WTC11 (cell line): ENCODE results near the gene CCM2. TPM values are rescaled to one million over a fixed set of nuclear protein-coding genes. Genes with fewer than 3 reads are reported as not detected.

ENCODE experiments used
- ATAC-seq: fragments of 200-7000 bp; cut with Tn5 transposase; 2 replicates; pipeline ENCODE4 v1.10.0; 2021; ENCODE audit warnings: mild to moderate bottlenecking, moderate library complexity
- CTCF ChIA-PET: fragments of 300-600 bp; sonication (Branson Sonifier 250); formaldehyde crosslinking; loops from one replicate; lab custom pipeline; 2021; ENCODE audit warnings: antibody characterized with exemption; lab: Charles Lee
- POLR2A ChIA-PET: fragments of 350-600 bp; sonication (Branson Sonifier 250); formaldehyde crosslinking; loops from one replicate; lab custom pipeline; 2021; ENCODE audit warnings: antibody characterized with exemption; lab: Charles Lee
- DNase-seq: peaks from one replicate; pipeline ENCODE4 v3.0.0; 2021; ENCODE audit warnings: low spot score
- H3K27ac Mint-ChIP-seq: 2 replicates; pipeline ENCODE4 v1.8.0; 2021; ENCODE audit warnings: mixed read lengths
- H3K27me3 Mint-ChIP-seq: 2 replicates; pipeline ENCODE4 v1.8.0; 2021; ENCODE audit warnings: low read depth, mild to moderate bottlenecking, moderate library complexity, mixed read lengths
- H3K36me3 Mint-ChIP-seq: 2 replicates; pipeline ENCODE4 v1.8.0; 2021; ENCODE audit warnings: mixed read lengths
- H3K4me1 Mint-ChIP-seq: 2 replicates; pipeline ENCODE4 v1.8.0; 2022; ENCODE audit warnings: mixed read lengths
- H3K4me3 Mint-ChIP-seq: 2 replicates; pipeline ENCODE4 v1.8.0; 2021; ENCODE audit warnings: mild to moderate bottlenecking, moderate library complexity, mixed read lengths
- H3K9me3 Mint-ChIP-seq: 2 replicates; pipeline ENCODE4 v1.8.0; 2021; ENCODE audit warnings: mixed read lengths
- CREM ChIP-seq: sonication (generic); formaldehyde crosslinking; IDR thresholded peaks from 2 replicates; pipeline ENCODE4 v1.8.1; 2022; ENCODE audit warnings: mild to moderate bottlenecking, missing genetic modification reagents, moderate library complexity
- EMX1 ChIP-seq: fragments of 250-450 bp; sonication (Bioruptor Pico); IDR thresholded peaks from 2 replicates; pipeline ENCODE4 v1.8.0; 2021; ENCODE audit warnings: mild to moderate bottlenecking
- ESRRA ChIP-seq: sonication (generic); formaldehyde crosslinking; IDR thresholded peaks from 2 replicates; pipeline ENCODE4 v1.8.1; 2022; ENCODE audit warnings: mild to moderate bottlenecking, missing genetic modification reagents, borderline replicate concordance
- FOXK1 ChIP-seq: sonication (generic); formaldehyde crosslinking; IDR thresholded peaks from 2 replicates; pipeline ENCODE4 v1.8.0; 2022; ENCODE audit warnings: mild to moderate bottlenecking, moderate library complexity, missing genetic modification reagents
- GRHL2 ChIP-seq: fragments of 250-450 bp; sonication (Bioruptor Pico); IDR thresholded peaks from 2 replicates; pipeline ENCODE4 v1.8.0; 2022; ENCODE audit warnings: mild to moderate bottlenecking, moderate library complexity; ENCODE audit not compliant: insufficient replicate concordance, severe bottlenecking
- GTF2I ChIP-seq: fragments of 250-450 bp; sonication (Bioruptor Pico); conservative IDR thresholded peaks from 2 replicates; pipeline ENCODE4 v1.4.0; 2021; ENCODE audit warnings: mild to moderate bottlenecking
- MYBL2 ChIP-seq: sonication (generic); formaldehyde crosslinking; IDR thresholded peaks from 2 replicates; pipeline ENCODE4 v1.8.1; 2023; ENCODE audit warnings: mild to moderate bottlenecking, moderate library complexity, missing genetic modification reagents
- NFATC4 ChIP-seq: fragments of 250-450 bp; sonication (Bioruptor Pico); IDR thresholded peaks from 2 replicates; pipeline ENCODE4 v1.9.0; 2021; ENCODE audit warnings: mild to moderate bottlenecking
- NFE2L1 ChIP-seq: sonication (generic); formaldehyde crosslinking; IDR thresholded peaks from 2 replicates; pipeline ENCODE4 v1.8.1; 2023; ENCODE audit warnings: missing genetic modification reagents
- NR3C1 ChIP-seq: sonication (generic); formaldehyde crosslinking; conservative IDR thresholded peaks from 2 replicates; pipeline ENCODE4 v1.8.1; 2023; ENCODE audit warnings: low read depth, mild to moderate bottlenecking, missing genetic modification reagents
- OVOL2 ChIP-seq: fragments of 250-450 bp; sonication (Bioruptor Pico); IDR thresholded peaks from 2 replicates; pipeline ENCODE4 v1.9.0; 2021; ENCODE audit warnings: mild to moderate bottlenecking, borderline replicate concordance
- RORB ChIP-seq: fragments of 250-450 bp; sonication (Bioruptor Pico); IDR thresholded peaks from 2 replicates; pipeline ENCODE4 v1.9.0; 2021; ENCODE audit warnings: mild to moderate bottlenecking
- ZNF138 ChIP-seq: sonication (generic); formaldehyde crosslinking; conservative IDR thresholded peaks from 2 replicates; pipeline ENCODE4 v1.8.1; 2022; ENCODE audit warnings: mild to moderate bottlenecking, moderate library complexity, missing genetic modification reagents
- ZNF219 ChIP-seq: sonication (generic); formaldehyde crosslinking; IDR thresholded peaks from 2 replicates; pipeline ENCODE4 v1.8.0; 2023; ENCODE audit warnings: missing genetic modification reagents, mild to moderate bottlenecking, borderline replicate concordance
- ZNF416 ChIP-seq: fragments of 250-450 bp; sonication (Bioruptor Pico); IDR thresholded peaks from 2 replicates; pipeline ENCODE4 v1.9.0; 2021; ENCODE audit warnings: mild to moderate bottlenecking, inconsistent platforms
- ZNF423 ChIP-seq: fragments of 250-450 bp; sonication (Bioruptor Pico); IDR thresholded peaks from 2 replicates; pipeline ENCODE4 v2.1.2; 2022; ENCODE audit warnings: mild to moderate bottlenecking, moderate library complexity
- ZNF671 ChIP-seq: fragments of 250-450 bp; sonication (Bioruptor Pico); IDR thresholded peaks from 2 replicates; pipeline ENCODE4 v1.8.0; 2021; ENCODE audit warnings: mild to moderate bottlenecking
- total RNA-seq: library from RNA; stranded (reverse); gene quantifications from 3 replicates; pipeline ENCODE4 v1.2.3, GENCODE V29; 2021
- TF ChIP-seq, protein P1 (sequence below): sonication (generic); formaldehyde crosslinking; IDR thresholded peaks from 2 replicates; pipeline ENCODE4 v1.8.1; 2023; ENCODE audit warnings: mild to moderate bottlenecking, moderate library complexity, missing genetic modification reagents
- TF ChIP-seq, protein P2 (sequence below): sonication (generic); formaldehyde crosslinking; IDR thresholded peaks from 2 replicates; pipeline ENCODE4 v1.8.0; 2022; ENCODE audit warnings: mild to moderate bottlenecking, missing genetic modification reagents
- TF ChIP-seq, protein P3 (sequence below): sonication (generic); formaldehyde crosslinking; IDR thresholded peaks from 2 replicates; pipeline ENCODE4 v1.8.1; 2023; ENCODE audit warnings: mild to moderate bottlenecking, missing genetic modification reagents, moderate library complexity
- TF ChIP-seq, protein P4 (sequence below): fragments of 250-450 bp; sonication (Bioruptor Pico); conservative IDR thresholded peaks from 2 replicates; pipeline ENCODE4 v1.9.0; 2021; ENCODE audit warnings: mild to moderate bottlenecking
- TF ChIP-seq, protein P5 (sequence below): fragments of 250-450 bp; sonication (Bioruptor Pico); IDR thresholded peaks from 2 replicates; pipeline ENCODE4 v1.8.0; 2021; ENCODE audit warnings: mild to moderate bottlenecking
- TF ChIP-seq, protein P6 (sequence below): sonication (generic); formaldehyde crosslinking; IDR thresholded peaks from 2 replicates; pipeline ENCODE4 v1.8.1; 2022; ENCODE audit warnings: mild to moderate bottlenecking, moderate library complexity, missing genetic modification reagents

CCM2 gene
- total RNA-seq, 1 experiment from 2014 or later = 32.7 TPM

DNA sequence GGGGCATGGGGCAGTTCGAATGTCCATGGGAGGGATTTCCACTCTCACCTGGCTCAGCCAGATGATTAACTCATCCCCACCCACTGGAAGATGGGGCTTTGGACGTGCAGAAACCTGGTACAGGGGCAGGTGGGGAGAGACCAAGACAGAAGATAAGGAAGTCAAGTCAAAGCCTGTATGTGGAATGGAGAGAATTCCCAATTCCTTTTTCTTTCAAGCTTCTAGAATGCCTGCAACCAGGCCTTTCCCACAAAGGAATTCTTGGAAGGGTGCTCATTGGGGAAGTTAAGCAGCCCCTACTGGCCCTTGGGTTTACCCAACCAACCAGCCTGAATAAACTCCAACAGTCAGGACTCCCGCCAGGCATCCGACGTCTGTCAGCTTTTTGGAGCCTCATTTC lies 39.1 kb downstream of the CCM2 start:
- no peaks in the 10 kb centered on the region for H3K27me3 Mint-ChIP-seq

DNA sequence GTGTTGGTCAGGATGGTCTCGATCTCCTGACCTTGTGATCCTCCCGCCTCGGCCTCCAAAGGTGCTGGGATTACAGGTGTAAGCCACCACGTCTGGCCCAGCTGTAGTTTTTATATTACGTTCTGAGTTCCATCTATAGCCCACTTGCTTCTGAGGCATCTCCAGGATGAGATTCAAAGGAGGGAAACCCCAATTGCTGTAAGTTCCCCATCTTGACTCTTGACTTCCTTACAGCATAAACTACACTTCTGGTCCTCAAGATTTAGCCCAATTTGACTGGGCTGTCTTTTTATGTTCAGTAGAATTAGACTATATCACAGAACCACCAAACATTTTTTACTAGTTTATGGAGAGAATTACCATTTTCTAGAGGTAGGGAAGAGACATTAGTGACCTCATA lies 44.3 kb downstream of the CCM2 start:
- no peaks in the 10 kb centered on the region for H3K27me3 Mint-ChIP-seq

More for the DNA sequence above, 39.1 kb downstream of the CCM2 start:
- ATAC-seq (no peak), DNase-seq (no peak)
- H3K36me3 Mint-ChIP-seq = peaks cover 30% of the 10 kb centered on the region
- no peak for TF ChIP-seq NFE2L1
- TF ChIP-seq, protein P1, sequence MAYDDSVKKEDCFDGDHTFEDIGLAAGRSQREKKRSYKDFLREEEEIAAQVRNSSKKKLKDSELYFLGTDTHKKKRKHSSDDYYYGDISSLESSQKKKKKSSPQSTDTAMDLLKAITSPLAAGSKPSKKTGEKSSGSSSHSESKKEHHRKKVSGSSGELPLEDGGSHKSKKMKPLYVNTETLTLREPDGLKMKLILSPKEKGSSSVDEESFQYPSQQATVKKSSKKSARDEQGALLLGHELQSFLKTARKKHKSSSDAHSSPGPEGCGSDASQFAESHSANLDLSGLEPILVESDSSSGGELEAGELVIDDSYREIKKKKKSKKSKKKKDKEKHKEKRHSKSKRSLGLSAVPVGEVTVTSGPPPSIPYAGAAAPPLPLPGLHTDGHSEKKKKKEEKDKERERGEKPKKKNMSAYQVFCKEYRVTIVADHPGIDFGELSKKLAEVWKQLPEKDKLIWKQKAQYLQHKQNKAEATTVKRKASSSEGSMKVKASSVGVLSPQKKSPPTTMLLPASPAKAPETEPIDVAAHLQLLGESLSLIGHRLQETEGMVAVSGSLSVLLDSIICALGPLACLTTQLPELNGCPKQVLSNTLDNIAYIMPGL (CRISPR knock-in tag) = no peak
- TF ChIP-seq ZNF671 (CRISPR knock-in tag) = no peak
- TF ChIP-seq NR3C1 (CRISPR knock-in tag) = no peak
- TF ChIP-seq, protein P2, sequence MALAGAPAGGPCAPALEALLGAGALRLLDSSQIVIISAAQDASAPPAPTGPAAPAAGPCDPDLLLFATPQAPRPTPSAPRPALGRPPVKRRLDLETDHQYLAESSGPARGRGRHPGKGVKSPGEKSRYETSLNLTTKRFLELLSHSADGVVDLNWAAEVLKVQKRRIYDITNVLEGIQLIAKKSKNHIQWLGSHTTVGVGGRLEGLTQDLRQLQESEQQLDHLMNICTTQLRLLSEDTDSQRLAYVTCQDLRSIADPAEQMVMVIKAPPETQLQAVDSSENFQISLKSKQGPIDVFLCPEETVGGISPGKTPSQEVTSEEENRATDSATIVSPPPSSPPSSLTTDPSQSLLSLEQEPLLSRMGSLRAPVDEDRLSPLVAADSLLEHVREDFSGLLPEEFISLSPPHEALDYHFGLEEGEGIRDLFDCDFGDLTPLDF (CRISPR knock-in tag) = no peak
- TF ChIP-seq ZNF416 (CRISPR knock-in tag) = no peak
- TF ChIP-seq OVOL2 (CRISPR knock-in tag) = no peak
- no peak for TF ChIP-seq ESRRA (CRISPR knock-in tag)
- TF ChIP-seq EMX1 (CRISPR knock-in tag) = no peak
- no peak for TF ChIP-seq GRHL2
- no peak for TF ChIP-seq ZNF423 (CRISPR knock-in tag)
- TF ChIP-seq, protein P3, sequence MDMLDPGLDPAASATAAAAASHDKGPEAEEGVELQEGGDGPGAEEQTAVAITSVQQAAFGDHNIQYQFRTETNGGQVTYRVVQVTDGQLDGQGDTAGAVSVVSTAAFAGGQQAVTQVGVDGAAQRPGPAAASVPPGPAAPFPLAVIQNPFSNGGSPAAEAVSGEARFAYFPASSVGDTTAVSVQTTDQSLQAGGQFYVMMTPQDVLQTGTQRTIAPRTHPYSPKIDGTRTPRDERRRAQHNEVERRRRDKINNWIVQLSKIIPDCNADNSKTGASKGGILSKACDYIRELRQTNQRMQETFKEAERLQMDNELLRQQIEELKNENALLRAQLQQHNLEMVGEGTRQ (CRISPR knock-in tag) = no peak
- TF ChIP-seq, protein P4, sequence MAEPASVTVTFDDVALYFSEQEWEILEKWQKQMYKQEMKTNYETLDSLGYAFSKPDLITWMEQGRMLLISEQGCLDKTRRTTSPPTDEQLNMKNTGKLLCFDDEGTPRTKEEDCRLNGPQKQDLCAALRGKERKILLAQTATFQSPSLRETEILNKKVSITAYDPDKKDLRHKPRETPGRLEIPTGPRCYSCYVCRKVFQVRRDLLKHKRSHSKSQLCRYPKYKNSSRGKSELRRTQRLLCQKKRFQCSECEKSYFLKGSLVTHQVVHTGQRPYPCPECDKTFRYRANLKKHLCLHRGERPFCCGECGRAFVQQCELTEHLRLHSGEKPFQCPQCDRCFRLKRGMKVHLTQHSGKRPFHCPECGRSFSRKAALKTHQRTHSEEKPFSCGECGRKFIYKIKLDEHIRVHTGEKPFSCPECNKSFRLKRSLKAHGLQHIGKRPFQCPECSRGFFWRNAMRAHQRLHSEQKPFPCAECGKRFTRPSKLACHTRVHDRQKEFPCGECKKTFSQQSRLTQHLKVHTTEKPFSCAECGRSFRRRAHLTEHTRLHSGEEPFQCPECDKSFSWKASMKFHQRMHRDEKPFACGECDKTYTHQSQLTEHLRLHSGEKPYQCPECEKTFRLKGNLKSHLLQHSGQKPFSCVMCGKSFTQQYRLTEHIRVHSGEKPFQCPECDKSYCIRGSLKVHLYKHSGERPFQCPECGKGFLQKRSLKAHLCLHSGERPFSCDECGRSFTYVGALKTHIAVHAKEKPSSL = no peak
- no peak for TF ChIP-seq RORB (CRISPR knock-in tag)
- TF ChIP-seq, protein P5, sequence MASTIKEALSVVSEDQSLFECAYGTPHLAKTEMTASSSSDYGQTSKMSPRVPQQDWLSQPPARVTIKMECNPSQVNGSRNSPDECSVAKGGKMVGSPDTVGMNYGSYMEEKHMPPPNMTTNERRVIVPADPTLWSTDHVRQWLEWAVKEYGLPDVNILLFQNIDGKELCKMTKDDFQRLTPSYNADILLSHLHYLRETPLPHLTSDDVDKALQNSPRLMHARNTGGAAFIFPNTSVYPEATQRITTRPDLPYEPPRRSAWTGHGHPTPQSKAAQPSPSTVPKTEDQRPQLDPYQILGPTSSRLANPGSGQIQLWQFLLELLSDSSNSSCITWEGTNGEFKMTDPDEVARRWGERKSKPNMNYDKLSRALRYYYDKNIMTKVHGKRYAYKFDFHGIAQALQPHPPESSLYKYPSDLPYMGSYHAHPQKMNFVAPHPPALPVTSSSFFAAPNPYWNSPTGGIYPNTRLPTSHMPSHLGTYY (CRISPR knock-in tag) = no peak
- TF ChIP-seq ZNF138 (CRISPR knock-in tag) = no peak
- H3K9me3 Mint-ChIP-seq = no peaks in the 10 kb centered on the region
- no peak overlapping the region for H3K4me3 Mint-ChIP-seq
- H3K27ac Mint-ChIP-seq = no peak overlapping the region
- H3K4me1 Mint-ChIP-seq = peaks cover 17% of the 10 kb centered on the region
- ChIA-PET POLR2A (no interaction called here), CTCF (no interaction called here)

More for the DNA sequence above, 44.3 kb downstream of the CCM2 start:
- DNase-seq (no peak), ATAC-seq (no peak)
- no peak for TF ChIP-seq FOXK1
- TF ChIP-seq, protein P6, sequence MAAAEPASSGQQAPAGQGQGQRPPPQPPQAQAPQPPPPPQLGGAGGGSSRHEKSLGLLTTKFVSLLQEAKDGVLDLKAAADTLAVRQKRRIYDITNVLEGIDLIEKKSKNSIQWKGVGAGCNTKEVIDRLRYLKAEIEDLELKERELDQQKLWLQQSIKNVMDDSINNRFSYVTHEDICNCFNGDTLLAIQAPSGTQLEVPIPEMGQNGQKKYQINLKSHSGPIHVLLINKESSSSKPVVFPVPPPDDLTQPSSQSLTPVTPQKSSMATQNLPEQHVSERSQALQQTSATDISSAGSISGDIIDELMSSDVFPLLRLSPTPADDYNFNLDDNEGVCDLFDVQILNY = no peak
- no peak for TF ChIP-seq NFATC4 (CRISPR knock-in tag)
- TF ChIP-seq ZNF219 (CRISPR knock-in tag) = no peak
- TF ChIP-seq, protein P4 = no peak
- no peak for TF ChIP-seq MYBL2 (CRISPR knock-in tag)
- TF ChIP-seq GTF2I = no peak
- TF ChIP-seq, protein P2 (CRISPR knock-in tag) = no peak
- no peak for TF ChIP-seq CREM (CRISPR knock-in tag)
- H3K27ac Mint-ChIP-seq = no peak overlapping the region
- no peaks in the 10 kb centered on the region for H3K4me1 Mint-ChIP-seq
- no peak overlapping the region for H3K4me3 Mint-ChIP-seq
- CTCF ChIA-PET = no interaction called here
- H3K36me3 Mint-ChIP-seq = peaks cover 23% of the 10 kb centered on the region
- POLR2A ChIA-PET = no interaction called here
- no peaks in the 10 kb centered on the region for H3K9me3 Mint-ChIP-seq
